Measurements from ENCODE around the gene ABTB2. TPM values are rescaled to one million over a fixed set of nuclear protein-coding genes. Genes with fewer than 3 reads are reported as not detected.

ABTB2 gene
- total and polyA plus RNA-seq, 2 experiments from 2014 or later, result 2.6 to 12.1 TPM

DNA sequence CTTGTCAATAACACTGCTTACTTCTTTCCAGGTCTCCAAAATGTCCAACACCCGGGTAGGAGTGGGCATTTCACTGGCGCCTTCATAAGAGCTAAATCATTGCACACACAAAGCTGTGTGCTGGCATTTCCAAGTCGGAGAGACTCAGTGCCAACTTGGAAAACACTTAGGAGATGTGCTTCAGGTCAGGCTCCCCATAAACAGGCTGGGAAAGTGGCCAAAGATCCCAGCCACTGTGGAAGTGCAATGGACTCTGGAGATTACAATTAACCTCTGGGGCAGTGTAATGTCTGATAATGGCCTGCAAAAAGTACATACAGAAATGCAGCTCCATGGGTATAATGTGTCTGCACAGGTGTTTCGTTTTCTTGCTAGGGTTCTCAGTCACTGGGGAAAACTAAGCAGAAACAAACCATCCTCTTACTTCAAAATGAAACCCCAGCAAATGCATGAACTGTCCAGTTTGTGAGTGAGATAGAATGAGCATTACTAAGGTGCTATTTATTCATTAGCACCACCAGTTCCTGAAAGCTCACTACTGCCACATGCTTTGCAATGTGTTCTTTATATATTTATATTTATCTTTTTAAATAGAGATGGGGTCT lies 79.0 kb downstream of the ABTB2 start:
- no peak overlapping the region for H3K27ac ChIP-seq (ENCODE audit: low read depth)
- no peak overlapping the region for H3K4me2 ChIP-seq
- Mint-ChIP-seq H3K36me3 (ENCODE audit: low read depth) (no peaks in the 10 kb centered on the region), H3K4me1 (peaks cover 11% of the 10 kb centered on the region), H3K9me3 (no peaks in the 10 kb centered on the region), H3K4me3 (no peak overlapping the region), H3K27ac (no peak overlapping the region), H3K27me3 (ENCODE audit: insufficient read depth, low read depth, poor library complexity) (peaks cover 5% of the 10 kb centered on the region)
- no peaks in the 10 kb centered on the region for H3K79me2 ChIP-seq (replicated peaks; ENCODE audit: insufficient read depth)
- H3K27me3 ChIP-seq (ENCODE audit: insufficient read depth), result no peaks in the 10 kb centered on the region
- H3K4me1 ChIP-seq (ENCODE audit: insufficient read depth), result no peaks in the 10 kb centered on the region
- ATAC-seq, result no peak
- H3F3A ChIP-seq (replicated peaks; ENCODE audit: low read depth), result no peaks in the 10 kb centered on the region
- TF ChIP-seq ZNF331 (CRISPR knock-in tag; IDR thresholded peaks at IDR 0.05; ENCODE audit: low read depth) (no peak), CREB1 (CRISPR knock-in tag; IDR thresholded peaks at IDR 0.05; ENCODE audit: low read depth) (no peak), ZNF114 (CRISPR knock-in tag; IDR thresholded peaks at IDR 0.05) (no peak), ETS1 (IDR thresholded peaks at IDR 0.05) (no peak), EZH2 (IDR thresholded peaks at IDR 0.05; ENCODE audit: low read depth, unreplicated experiment) (no peak), EZH2phosphoT487 (IDR thresholded peaks at IDR 0.05; ENCODE audit: unreplicated experiment) (no peak), STAT1 (IDR thresholded peaks at IDR 0.05; ENCODE audit: unreplicated experiment) (no peak), NANOG (IDR thresholded peaks at IDR 0.05; ENCODE audit: borderline replicate concordance) (no peak), ZNF462 (CRISPR knock-in tag; IDR thresholded peaks at IDR 0.05) (no peak), POLR2AphosphoS5 (IDR thresholded peaks at IDR 0.05; ENCODE audit: low read depth) (no peak), JUNB (IDR thresholded peaks at IDR 0.05; ENCODE audit: unreplicated experiment) (no peak), REST (IDR thresholded peaks at IDR 0.05; ENCODE audit: unreplicated experiment) (no peak)
- TF ChIP-seq, protein P1, sequence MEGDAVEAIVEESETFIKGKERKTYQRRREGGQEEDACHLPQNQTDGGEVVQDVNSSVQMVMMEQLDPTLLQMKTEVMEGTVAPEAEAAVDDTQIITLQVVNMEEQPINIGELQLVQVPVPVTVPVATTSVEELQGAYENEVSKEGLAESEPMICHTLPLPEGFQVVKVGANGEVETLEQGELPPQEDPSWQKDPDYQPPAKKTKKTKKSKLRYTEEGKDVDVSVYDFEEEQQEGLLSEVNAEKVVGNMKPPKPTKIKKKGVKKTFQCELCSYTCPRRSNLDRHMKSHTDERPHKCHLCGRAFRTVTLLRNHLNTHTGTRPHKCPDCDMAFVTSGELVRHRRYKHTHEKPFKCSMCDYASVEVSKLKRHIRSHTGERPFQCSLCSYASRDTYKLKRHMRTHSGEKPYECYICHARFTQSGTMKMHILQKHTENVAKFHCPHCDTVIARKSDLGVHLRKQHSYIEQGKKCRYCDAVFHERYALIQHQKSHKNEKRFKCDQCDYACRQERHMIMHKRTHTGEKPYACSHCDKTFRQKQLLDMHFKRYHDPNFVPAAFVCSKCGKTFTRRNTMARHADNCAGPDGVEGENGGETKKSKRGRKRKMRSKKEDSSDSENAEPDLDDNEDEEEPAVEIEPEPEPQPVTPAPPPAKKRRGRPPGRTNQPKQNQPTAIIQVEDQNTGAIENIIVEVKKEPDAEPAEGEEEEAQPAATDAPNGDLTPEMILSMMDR (conservative IDR thresholded peaks at IDR 0.05; ENCODE audit: low read depth in 2 of 2), result no peak
- DNase-seq (ENCODE audit: low spot score), result no peak
- H4K20me1 ChIP-seq (replicated peaks; ENCODE audit: insufficient read depth), result no peaks in the 10 kb centered on the region; the same call in 1 of the 2 replicates
- no peak overlapping the region for H2AFZ ChIP-seq
- H3K4me3 ChIP-seq, result no peak overlapping the region
- no peaks in the 10 kb centered on the region for H3K36me3 ChIP-seq (ENCODE audit: insufficient read depth)
- H3K9me2 ChIP-seq (ENCODE audit: insufficient read depth), result no peaks in the 10 kb centered on the region

Measured in GM23338 (cell line).